Measurements from ENCODE around the gene FAM124A. TPM values are rescaled to one million over a fixed set of nuclear protein-coding genes. Genes with fewer than 3 reads are reported as not detected.

FAM124A gene, protein sequence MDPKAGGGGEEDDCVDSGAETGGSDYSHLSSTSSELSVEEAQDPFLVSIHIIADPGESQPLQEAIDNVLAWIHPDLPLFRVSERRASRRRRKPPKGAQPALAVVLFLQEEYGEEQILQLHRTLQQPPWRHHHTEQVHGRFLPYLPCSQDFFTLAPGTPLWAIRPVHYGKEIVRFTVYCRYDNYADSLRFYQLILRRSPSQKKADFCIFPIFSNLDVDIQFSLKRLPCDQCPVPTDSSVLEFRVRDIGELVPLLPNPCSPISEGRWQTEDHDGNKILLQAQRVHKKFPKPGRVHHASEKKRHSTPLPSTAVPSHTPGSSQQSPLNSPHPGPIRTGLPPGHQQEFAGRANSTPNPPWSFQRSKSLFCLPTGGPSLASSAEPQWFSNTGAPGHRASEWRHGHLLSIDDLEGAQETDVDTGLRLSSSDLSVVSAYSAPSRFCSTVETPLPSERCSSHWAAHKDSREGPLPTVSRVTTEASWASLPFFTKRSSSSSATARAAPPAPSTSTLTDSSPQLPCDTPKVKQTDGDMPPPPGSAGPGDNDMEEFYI
- polyA plus RNA-seq, result 1 to 10 TPM in 2 of 3 donors, under 1 TPM in 1; 0.54 to 6.9 (median 3.5) TPM

DNA sequence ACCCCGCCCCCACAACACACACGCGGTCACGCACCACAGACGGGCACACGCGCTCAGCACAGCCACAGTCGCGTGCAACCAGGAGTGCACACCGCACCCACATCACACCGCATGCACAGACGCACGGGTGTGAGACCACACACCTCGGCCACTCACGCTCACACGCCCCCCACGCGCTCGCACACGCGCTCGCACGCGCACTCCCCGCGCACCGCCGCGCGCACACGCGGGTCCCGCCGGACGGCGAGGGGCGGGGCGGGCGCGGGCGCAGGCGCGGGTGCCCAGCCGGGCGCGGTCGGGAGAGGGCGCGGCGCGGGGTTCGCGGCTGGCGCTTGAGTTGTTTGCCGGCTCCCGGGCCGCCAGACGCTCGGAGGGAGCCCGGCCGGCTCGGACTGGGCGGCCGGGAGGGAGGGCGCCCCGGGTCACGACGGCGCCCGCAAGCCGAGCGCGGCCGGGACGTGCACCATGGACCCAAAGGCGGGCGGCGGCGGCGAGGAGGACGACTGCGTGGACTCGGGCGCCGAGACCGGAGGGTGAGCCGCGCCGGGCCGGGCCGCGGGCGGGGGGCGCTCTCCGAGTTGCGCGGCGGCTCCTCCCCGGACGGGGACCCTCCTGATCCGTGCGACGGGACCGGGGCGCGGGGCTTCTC is at the start of gene FAM124A:
Gene FAM124A, plus strand, starts transcription at position 362 of the 649 bp plus-strand sequence. Its CDS starts 104 bp downstream, at position 466.
- 0 to 1% (median 0%) methylated on average over 63 to 106 of the region's 106 CpGs for WGBS, 3 donors

GRCh38 chr13:51175021-51175420 is 47.2 kb upstream of the FAM124A start:
- no peak overlapping the region for H3K27ac ChIP-seq (ENCODE audit: low read depth, low read length)
- whole genome bisulfite sequencing, 3 donors, result 86 to 91% (median 88%) methylated on average over 8 of the region's 8 CpGs

More for the DNA sequence above, at the start of gene FAM124A:
- no peak within 1 kb of the TSS for H3K27ac ChIP-seq (ENCODE audit: low read depth, low read length)

GRCh38 chr13:51175639-51176038 is 46.6 kb upstream of the FAM124A start:
- whole genome bisulfite sequencing, 3 donors, result 46 to 75% (median 56%) methylated on average over 1 of the region's 1 CpG
- H3K27ac ChIP-seq (ENCODE audit: low read depth, low read length), result no peak overlapping the region

GRCh38 chr13:51177188-51177587 is 45.0 kb upstream of the FAM124A start:
- WGBS, 3 donors, result 76 to 90% (median 88%) methylated on average over 1 of the region's 1 CpG
- H3K27ac ChIP-seq (ENCODE audit: low read depth, low read length), result no peak overlapping the region

DNA sequence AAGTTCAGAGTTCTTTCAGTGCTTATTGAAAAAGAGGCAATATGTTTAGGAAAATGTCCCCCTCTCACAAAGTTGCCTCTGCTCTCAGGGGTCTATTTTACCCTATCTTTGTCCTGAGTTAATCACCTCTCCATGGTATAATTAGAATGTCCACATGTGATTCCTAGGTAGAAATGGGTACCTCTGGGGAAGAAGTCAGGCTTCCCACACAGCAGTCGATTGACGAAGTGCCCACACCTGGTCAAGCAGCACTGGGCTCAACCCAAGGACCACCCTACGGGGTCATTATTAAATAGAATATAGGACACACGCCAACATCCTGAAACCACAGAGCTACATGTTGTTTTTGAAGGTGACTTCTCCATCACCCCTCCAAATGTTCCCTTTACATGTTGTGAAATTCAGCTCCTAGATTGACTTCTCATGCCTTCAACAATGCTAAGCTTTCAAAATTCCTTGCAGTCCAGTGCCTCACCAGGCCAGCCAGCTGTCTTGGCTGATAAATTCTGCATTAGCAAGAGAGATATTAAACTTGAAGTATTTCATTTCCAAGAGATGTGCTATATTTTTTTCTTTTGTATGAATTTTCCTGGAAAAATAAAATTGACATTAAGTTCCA is 43.6 kb upstream of the FAM124A start:
- 86 to 94% (median 93%) methylated on average over 4 of the region's 4 CpGs for WGBS, 3 donors
- H3K27ac ChIP-seq (ENCODE audit: low read depth, low read length), result no peak overlapping the region

DNA sequence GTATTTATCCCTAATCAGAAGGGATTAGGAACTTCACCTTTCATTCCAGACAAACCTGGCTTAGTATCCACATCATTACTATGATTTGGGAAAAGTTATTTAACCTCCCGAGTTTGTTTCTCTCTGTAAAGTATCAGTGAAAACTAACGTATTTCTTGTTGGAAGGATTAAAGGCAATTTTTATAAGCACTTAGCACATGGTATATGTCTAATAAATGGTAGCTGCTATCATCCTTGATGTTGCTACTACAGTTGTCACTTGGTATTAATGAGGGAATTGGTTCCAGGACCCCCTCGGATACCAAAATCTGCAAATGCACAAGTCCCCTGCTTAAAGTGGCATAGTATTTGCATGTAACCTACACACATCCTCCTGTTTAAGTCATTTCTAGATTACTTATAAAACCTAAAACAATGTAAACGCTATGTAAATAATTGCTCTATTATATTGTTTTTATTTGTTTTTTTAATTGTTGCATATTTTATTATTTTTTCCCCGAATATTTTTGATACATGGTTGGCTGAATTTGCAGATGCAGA is 42.7 kb upstream of the FAM124A start:
- H3K27ac ChIP-seq (ENCODE audit: low read depth, low read length), result no peak overlapping the region

DNA sequence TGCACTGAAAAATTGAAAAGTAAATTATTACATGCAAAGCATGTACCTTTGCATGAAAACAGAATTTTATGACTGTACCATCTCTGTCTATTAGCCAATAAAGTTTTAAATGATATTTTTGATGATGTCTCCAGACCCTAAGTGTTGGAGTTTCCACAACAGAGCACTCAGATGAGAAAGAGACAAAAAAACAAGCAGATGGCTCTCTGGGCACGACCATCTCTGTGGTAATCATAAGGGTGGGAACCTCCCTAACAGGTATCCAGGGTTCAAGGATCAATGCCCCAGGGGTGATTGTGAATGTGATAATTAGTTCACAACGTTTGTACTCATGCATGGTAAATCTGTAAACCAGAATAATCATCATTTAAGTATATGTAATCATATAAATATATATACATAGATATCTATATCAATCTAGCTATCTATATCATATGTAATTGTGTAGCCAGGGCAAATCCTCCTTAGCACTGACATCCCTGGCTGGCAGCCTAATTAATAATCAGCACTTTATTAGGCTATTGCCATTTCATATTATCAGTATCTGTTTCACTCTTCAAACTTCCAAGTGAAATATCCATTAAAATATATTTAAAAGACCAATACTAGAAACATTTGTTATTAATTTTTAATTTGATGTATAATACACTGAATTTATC is 41.2 kb upstream of the FAM124A start:
- H3K27ac ChIP-seq (ENCODE audit: low read depth, low read length), result no peak overlapping the region
- WGBS, 3 donors, result 37 to 47% (median 39%) methylated on average over 2 of the region's 2 CpGs

More for the DNA sequence above, 42.7 kb upstream of the FAM124A start:
- 75 to 85% (median 85%) methylated on average over 5 of the region's 5 CpGs for WGBS, 3 donors

GRCh38 chr13:51181786-51182383 is 40.3 kb upstream of the FAM124A start:
- no peak overlapping the region for H3K27ac ChIP-seq (ENCODE audit: low read depth, low read length)
- 68 to 80% (median 70%) methylated on average over 4 of the region's 4 CpGs for WGBS, 3 donors

DNA sequence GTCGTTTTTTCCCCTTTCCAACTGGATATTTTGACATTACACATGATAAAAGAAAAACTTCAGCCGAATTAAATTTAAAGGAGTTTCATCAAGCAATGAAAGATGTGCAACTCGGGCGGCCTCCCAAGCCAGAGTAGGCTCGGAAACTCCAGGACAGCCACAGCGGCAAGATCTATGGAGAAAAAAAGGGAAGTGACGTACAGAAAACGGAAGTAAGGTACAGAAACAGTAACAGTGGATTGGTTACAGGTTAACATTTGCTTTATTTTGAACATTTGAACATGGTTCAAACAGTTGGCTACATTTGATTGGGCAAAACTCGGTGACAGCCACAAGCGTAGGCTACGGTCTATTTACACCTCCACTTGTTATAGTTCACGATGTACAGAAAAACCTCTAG is 30.5 kb upstream of the FAM124A start:
- WGBS, 3 donors, result 84 to 90% (median 87%) methylated on average over 12 of the region's 12 CpGs
- no peak overlapping the region for H3K27ac ChIP-seq (ENCODE audit: low read depth, low read length)

DNA sequence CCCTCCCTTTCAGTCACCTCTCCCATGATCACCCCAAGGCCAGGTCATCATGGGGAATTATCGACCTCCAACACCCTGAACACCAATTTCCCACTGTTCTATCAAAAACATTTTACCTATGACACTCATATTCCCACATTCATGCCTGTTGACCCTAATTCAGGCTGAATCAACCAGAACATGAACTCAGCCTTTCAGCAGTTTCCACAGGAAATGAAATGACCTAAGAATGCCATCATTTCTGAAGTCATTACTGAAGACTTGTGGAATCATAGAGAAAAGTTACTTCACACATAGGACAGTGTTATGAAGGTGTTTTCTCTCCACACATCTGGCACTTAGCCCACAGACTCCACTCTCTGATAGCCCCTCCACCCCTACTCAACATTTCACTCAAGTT is 29.9 kb upstream of the FAM124A start:
- H3K27ac ChIP-seq (ENCODE audit: low read depth, low read length), result no peak overlapping the region
- WGBS, 3 donors, result 86 to 94% (median 87%) methylated on average over 1 of the region's 1 CpG

GRCh38 chr13:51193387-51193786 is 28.8 kb upstream of the FAM124A start:
- 93 to 97% (median 94%) methylated on average over 2 of the region's 2 CpGs for whole genome bisulfite sequencing, 3 donors
- no peak overlapping the region for H3K27ac ChIP-seq (ENCODE audit: low read depth, low read length)

DNA sequence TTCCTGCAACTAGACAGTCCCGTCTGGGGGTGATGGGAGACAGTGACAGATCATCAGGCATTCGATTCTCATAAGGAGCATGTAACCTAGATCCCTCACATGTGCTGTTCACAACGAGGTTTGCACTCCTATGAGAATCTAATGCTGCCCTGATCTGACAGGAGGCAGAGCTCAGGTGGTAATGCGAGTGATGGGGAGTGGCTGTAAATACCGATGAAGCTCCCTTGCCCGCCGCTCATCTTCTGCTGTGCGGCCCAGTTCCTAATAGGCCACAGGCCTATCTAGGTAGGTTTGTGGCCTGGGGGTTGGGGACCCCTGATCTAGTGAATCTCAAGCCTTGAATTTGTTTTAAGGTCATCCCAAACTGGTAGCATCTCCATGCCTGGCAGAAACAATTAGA is 27.3 kb upstream of the FAM124A start:
- WGBS, 3 donors, result 92 to 93% (median 93%) methylated on average over 8 of the region's 8 CpGs

DNA sequence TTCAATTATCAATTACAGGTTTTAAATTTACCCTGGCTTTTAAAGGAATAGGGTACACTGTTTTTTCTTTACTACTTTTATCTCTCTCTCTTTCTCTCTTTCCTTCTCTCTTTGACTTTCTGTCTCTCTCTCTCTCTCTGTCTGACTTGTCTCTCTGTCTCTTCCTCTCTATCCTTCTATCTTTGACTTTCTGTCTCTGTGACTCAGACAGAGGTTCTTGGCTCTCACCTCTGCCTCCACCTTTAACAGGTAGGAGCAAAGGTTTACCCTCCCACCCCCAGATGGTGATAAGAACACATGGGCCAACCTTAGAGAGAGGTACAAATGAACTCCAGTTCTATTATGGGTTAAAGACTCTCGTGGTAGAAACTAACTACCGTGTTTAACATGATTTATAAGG is 20.3 kb upstream of the FAM124A start:
- H3K27ac ChIP-seq (ENCODE audit: low read depth, low read length), result no peak overlapping the region
- WGBS, 3 donors, result 66 to 79% (median 69%) methylated on average over 2 of the region's 2 CpGs

More for the DNA sequence above, 27.3 kb upstream of the FAM124A start:
- H3K27ac ChIP-seq (ENCODE audit: low read depth, low read length), result no peak overlapping the region

- WGBS, 3 donors, result 89 to 92% (median 91%) methylated on average over 2 of the region's 2 CpGs
- no peak overlapping the region for H3K27ac ChIP-seq (ENCODE audit: low read depth, low read length)
Observed at GRCh38 chr13:51202477-51203046, 19.6 kb upstream of the FAM124A start.

DNA sequence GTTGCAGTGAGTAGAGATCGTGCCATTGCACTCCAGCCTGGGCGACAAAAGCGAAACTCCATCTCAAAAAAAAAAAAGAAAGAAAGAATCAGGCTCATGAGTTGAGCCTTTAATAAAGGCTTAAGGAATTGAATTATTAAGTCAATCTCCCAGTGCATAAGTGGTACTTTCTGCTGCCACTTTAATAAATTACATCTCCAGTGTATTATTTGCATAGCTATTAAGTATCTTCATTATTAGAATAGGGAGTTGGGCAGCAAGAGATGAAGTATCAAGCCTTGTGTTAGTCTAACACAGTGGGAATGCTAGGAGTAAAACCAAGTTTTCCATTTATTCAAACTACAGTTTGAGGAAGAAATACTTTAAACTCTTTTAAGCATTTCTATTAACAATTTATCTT is 15.6 kb upstream of the FAM124A start:
- H3K27ac ChIP-seq (ENCODE audit: low read depth, low read length), result no peak overlapping the region
- 95 to 99% (median 95%) methylated on average over 3 of the region's 3 CpGs for WGBS, 3 donors

- H3K27ac ChIP-seq (ENCODE audit: low read depth, low read length), result no peak overlapping the region
- WGBS, 3 donors, result 49 to 62% (median 56%) methylated on average over 2 of the region's 2 CpGs
Observed at GRCh38 chr13:51207881-51208280, 14.3 kb upstream of the FAM124A start.

DNA sequence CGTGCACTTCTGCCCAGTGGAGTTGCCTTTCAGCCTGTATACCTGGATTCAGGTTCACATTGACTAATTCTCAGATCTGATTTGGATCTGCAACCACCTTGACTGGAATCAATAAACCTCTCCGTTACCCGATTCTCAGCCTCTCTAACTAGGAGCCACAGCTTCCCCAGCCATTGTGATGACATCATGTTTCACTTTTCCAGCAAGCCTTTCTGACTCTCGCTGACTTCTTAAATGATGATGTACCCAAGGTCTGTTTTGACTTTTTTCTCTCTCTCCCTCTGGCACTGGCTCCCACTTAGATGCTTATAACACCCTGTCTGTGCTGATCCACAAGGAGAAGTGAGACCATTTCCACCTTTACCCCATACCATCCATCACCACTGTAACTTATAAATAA is 13.5 kb upstream of the FAM124A start:
- whole genome bisulfite sequencing, 3 donors, result 48 to 85% (median 68%) methylated on average over 4 of the region's 4 CpGs
- H3K27ac ChIP-seq (ENCODE audit: low read depth, low read length), result no peak overlapping the region

Measured in adipose tissue (tissue), 3 donors.